ENCODE measurements around the gene ADARB1.

Gene ADARB1

DNA sequence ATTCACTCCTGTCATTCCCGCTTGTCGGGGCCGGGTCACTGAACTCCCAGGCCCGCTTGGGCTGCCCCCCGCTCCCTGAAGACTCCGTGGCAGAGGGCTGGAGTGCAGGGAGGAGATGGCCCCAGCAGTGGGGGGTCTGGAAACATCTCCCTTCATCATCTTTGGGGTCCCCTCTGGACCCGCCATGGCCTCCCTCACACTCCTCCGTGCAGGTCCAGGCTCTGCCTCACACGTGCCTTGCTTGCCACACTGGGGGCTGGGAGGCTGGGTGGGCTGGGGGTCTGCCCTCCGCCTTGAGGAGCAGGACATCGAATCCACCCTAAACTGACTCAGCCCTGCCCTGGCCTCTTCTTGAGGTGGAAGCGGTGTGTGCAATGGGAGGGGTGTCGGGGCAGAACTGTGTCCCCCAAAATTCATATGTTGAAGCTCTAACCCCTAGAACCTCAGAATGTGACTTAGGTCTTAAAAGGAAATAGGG, 178.1 kb downstream of the ADARB1 start:
- no peak for DNase-seq (ENCODE audit: low read depth)

DNA sequence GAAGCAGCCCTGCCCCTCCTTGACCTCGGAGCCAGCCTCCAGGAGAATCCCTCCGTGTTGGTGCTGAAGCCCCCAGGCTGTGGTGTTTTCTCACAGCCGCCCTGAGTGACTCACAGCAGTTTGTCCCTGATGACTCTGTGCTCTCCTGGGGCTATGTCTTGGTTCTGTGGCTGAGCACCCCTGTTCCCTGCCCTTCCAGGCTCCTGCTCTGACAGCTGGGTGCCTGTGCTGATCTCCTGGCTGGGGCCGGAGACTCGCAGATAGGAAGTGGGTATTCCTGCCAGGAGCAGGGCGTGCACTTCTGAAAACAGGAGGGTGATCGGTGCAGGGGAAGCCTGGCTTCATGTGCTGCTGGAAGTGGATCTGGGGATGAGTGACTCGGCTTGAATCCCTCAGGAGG, 178.8 kb downstream of the ADARB1 start:
- DNase-seq (ENCODE audit: low read depth): no peak

DNA sequence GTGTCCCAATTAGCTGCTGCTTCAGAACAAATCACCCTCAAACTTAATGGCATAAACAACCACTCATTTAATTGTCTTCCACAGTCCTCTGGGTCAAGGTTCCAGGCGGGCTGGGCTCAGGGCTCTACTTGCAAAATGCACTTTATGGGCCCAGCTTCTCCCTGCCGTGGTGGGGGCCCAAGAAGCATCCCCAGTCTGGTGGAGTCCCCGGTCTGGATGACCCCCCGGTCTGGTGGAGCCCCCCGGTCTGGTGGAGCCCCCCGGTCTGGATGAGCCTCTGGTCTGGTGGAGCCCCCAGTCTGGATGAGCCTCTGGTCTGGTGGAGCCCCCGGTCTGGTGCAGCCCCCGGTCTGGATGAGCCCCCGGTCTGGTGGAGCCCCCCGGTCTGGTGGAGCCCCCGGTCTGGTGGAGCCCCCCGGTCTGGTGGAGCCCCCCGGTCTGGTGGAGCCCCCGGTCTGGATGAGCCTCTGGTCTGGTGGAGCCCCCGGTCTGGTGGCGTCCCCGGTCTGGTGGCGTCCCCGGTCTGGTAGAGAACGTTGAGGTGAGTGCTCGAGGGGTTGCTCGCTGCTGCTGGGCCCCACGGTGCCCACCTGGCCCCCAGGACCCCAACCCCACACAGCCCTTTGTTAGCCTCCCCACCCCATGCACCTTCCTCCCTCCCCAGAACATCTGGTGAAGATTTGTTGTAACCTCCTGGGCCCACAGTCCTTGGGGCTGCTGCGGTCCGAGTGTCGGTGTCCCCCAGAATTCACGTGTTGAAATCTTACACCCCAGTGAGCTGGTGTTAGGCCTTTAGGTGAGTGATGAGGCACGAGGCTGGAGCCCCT, 179.5 kb downstream of the ADARB1 start:
- DNase-seq (ENCODE audit: low read depth): no peak

DNA sequence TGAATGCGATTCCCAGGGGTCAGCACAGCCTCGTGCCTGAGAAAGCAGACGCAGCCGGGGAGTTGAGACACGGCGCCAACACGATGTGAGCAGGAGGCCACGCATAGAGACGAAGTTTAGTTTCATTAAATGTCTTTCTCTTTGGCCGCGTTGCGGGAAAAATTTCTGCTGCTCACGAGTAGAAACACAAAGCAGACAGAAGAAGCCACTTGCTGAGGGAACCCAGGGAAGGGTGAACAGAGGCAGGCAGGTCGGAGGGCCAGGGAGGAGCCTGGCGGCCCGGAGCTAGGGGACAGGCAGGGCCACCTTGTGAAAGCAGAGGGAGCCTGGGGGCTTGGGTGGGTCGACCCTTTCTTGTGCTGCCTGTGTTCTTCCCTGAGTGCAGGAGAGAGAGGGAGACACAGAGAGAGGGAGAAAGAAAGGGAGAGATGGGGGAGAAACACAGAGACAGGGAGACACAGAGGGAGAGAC, 180.1 kb downstream of the ADARB1 start:
- DNase-seq (ENCODE audit: low read depth): no peak

DNA sequence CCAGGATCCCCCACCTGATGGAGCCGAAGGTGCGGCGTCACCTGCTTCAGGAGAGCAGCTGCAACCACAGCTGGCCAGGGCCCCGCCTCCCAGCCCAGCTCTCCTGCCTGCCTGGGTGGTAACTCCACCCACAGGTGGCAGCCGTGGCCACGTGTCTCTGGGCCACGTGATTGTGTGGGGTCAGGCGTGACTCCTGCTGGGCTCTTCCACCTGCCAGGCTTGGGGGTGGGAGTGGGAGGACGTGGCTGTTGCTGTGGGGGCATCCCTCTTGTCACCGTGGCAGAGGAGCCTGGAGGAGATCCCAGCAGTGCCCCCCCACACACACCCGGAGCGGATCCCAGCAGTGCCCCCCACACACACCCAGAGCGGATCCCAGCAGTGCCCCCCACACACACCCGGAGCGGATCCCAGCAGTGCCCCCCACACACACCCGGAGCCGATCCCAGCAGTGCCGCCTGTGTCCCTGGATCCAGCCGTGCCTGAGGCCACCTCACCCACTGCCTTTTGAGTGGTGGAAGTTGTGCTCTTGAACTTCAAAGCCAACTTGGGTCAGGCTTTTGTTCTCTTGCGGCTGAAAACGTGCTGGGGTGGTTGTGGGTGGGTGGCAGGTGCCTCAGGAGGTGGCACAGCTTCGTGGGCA, 181.1 kb downstream of the ADARB1 start:
- no peak for DNase-seq (ENCODE audit: low read depth)

DNA sequence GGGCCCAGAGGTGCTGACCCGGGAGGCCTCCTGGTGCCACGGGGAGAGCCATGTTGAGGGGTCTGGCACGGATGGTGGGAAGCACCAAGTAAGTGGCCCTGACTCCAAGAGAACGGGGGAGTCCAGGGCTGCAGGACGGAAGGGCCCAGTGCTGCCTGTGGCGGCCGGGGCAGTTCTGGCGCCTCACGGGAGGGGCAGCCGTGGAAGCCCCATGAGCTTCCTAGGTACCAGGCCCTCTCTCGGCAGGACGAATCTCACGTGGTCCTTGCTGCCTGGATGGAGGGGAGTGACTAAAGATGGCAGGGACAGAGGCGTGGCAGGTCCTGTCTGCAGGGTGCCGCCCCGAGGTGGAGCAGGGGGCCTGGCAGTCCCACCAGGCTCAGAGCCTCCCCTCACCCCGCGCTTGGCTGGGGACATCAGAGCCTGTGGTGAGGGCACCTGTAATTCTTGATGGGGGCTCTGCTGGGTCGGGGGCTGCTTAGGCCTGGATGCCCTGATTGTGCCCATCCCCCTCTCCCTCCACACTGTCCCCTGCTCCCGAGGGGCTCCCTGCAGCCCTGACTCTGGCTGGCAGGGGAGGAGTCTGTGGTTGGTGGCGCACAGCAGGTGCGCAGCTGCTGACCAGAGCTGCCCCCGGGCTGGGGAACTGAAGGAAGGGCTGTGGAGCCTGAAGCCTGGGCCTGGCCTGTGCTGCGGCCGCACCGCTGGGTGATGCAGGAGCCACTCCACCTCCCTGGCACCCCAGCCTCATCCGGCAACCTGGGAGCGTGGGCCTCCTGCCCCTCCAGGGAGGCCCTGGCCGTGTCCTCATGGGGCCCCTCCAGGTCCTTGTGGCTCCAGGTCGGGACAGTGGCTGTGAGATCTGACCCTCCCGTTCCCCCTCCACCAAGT, 181.9 kb downstream of the ADARB1 start:
- no peak for DNase-seq (ENCODE audit: low read depth)

DNA sequence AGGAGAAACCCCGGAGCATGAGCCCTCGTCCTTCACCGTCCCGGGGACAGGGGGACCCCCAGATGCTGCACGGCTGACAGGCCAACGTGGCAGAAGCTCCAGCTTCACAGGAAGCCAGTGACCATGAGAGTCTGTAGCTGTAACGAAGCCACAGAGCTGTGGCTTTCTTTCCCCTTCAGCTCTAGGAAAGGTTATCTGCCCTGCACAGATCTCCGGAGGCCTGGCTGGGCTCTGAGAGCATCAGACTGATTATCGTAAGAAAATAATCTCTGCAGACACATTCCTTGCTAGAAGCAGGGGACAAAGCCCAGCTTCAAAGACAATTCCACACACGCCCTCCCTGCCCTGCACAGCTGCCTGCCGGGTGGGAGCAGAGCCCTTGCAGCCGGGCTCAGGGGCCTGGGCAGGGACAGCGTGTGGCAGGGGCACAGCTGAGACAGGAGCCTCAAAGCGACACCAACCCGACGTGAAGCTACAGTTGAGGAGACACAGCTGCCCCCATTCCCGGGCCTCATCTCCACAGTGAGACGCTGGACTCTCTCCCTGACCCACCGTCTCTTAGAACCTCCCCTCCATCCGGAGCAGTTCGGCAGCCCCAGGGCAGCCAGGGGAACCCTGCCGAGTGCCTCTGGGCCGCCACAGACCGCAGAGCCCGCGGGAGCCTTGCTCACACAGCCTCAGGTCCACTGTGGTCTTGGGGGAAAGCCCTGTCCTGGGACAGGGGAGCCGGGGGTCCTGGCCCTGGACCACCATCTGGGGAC, 182.7 kb downstream of the ADARB1 start:
- DNase-seq (ENCODE audit: low read depth): no peak

DNA sequence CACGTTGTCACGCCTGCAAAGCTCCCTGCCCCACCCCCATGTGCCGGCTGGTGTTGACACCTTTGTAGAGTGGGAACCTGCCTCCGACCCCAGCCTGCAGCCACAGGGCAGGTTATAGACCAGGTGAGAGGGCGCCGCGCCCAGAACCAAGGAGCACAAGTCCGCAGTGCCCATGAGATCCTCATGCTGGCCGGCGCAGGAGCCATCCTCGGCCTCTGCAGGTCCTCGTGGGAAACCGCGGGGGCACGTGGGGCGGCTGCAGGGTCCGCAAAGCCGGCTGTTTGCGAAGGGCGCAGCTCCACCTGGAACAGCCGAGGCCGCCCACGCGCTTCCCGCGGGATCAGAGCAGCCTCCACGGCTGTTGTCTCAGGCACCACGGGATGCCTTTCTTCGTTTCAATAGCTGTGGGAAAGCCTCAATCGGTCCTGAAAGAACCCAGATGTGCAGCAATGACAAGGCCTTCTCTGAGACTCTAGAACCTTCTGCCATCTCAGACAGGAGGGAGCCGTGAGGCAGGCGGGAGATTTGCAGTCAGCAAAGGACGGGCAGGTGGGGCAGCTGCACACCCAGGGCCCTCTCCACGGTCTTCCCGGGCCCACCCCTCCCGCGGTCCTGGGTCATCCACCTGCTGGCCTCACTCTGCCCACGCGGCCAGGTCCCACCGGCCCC, 183.4 kb downstream of the ADARB1 start:
- no peak for DNase-seq (ENCODE audit: low read depth)

DNA sequence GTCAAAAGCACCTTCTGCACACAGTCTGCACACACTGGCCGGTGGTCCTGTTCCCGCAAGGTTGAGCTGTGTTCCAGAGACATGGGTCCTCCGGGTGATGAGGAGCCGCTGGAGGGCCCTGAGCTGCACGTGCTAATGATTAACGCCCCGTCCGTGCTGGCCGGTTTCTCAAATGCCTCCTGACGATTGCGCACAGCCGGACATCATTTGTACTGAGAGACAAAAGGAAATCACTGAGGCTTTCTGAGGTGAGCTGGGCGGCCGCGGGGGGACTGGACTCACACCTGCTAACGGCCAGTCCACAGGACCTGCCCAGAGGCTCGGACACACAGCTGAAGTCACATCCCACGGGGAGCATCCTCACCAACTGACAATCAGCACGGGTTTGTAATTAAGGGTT, 184.1 kb downstream of the ADARB1 start:
- DNase-seq (ENCODE audit: low read depth): no peak

DNA sequence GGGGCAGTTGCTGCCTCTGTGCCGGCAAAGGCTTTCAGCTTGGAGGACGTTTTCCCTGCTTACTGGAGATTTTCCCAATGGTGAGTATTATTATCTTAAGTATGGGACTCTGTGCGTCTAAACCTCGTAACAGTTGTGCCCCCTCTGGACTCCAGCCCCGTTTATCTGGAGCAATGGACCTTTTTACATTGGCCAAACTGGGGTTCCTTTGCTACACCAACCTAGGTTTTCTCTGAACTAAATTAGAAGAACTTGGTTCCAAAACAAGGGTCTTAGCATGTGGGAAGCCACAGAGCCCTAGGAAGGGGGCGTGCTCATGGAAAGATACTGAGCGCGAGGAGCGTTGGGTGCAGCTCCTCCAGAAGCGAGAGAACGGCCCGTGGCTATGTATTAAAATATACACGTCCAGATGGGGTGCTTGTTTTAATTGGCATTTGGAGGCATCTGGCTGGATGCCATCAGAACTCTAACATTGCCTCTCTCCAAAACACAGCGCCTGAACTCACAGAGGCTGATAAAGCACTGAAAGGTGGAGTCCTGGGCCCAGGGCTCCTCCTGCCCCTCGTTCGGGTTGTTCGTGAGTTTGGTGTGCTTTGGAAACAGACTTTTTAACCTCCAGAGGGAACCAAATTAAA, 184.9 kb downstream of the ADARB1 start:
- no peak for DNase-seq (ENCODE audit: low read depth)

DNA sequence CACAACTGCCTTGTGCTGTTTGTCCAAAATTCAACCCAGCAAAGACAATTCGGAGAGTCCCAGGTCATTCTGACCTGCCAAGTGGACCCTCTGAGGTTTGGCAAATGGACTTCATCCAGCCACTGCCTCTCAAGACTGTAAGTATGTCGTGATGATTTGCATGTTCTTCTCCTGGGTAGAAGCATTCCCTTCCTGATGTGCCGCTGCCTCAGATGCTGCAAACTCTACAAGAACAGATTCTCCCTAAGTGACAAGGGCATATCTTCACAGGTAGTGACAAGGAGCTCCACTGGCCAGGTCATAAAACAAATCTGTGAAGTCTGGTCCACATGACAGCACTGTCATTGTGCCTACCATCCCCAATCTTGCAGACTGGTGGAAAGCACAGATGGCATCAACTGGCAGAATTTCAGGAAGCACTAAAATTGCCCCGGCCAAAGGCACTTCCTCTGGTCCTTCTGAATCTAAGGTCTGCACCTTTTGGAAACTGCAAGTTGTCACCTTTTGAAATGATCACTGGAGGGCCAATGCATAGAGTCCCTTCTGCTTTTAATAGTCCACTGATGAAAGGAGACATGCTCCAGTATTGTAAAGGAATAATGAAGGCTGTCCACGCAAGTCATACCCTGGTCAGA, 185.9 kb downstream of the ADARB1 start:
- DNase-seq (ENCODE audit: low read depth): no peak

DNA sequence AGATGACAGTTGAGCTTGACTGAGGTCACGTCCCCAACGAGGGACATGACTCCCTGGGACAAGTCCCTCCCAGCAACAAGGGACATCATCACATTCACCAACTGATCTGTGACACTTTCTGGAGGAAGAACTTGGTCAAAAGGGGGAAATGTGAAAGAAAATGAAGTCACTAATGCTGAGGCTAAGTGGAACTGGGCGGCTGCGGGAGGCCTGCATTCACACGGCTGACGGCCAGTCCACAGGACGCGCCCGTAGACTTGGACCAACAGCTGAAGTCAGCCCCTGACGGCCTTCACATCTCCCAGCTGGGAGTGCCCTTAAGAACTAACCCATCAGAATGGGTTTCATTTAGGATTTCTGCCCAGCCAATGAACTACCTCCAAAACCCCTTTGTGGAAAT, 186.7 kb downstream of the ADARB1 start:
- DNase-seq (ENCODE audit: low read depth): no peak

DNA sequence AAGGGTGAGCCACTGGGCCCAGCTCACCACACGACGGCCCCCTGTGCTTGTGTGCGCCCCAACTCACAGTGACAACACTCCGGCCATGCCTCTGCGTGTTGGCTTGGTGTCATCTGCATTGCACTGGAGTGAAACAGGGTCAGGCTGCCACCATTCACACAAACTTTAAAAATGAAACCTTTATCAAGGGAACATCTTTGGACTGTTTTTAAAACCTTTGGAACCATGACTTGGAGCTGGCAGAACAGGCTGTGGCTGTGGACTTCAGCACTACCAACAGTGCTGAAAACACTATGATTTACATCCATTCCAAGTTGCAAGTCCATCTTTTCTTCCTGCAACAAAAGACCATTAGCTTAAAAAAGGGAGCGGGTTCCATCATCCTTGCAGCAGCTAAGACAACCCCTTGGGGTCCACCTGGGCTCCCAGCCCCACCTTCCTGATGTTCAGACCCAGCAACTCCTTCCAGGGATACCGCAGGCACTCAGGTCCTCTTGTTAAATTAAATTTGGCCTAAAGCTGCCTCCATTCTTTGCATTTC, 187.7 kb downstream of the ADARB1 start:
- no peak for DNase-seq (ENCODE audit: low read depth)

DNA sequence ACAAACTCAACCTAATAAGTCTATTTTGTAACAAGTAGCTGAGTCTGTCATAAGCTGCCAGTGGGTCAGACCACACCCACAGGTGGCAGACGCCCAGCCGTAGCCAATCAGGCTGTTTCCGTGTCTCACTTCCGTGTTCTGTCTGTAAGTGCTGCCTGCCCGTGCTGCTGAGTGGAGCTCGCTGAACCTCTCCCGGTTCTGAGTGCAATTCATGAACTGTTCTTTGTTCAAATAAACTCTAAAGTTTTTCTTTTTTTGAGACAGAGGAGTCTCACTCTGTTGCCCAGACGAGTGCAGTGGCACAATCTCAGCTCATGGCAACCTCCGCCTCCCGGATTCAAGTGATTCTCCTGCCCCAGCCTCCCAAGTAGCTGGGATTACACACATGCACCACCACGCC, 188.2 kb downstream of the ADARB1 start:
- DNase-seq (ENCODE audit: low read depth): no peak

DNA sequence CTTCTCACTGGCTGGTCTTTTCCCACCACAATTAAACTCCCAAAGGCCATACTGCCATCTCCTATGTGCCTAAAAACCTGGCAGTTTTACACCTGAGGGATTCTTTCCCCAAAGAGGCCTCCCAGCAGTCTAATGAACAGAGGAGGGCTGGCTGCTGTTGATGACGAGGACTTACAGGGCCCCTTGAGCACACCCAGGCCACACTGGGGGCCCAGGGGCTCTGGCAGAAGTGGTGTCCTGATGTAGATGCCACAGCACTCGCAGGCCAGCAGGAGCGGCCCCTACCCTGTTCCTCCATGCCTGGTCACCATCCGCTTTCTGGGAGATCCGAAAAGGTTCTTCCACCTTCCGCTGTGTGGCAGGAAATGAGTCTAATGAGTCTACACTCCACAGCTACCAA, 189.2 kb downstream of the ADARB1 start:
- DNase-seq (ENCODE audit: low read depth): no peak

DNA sequence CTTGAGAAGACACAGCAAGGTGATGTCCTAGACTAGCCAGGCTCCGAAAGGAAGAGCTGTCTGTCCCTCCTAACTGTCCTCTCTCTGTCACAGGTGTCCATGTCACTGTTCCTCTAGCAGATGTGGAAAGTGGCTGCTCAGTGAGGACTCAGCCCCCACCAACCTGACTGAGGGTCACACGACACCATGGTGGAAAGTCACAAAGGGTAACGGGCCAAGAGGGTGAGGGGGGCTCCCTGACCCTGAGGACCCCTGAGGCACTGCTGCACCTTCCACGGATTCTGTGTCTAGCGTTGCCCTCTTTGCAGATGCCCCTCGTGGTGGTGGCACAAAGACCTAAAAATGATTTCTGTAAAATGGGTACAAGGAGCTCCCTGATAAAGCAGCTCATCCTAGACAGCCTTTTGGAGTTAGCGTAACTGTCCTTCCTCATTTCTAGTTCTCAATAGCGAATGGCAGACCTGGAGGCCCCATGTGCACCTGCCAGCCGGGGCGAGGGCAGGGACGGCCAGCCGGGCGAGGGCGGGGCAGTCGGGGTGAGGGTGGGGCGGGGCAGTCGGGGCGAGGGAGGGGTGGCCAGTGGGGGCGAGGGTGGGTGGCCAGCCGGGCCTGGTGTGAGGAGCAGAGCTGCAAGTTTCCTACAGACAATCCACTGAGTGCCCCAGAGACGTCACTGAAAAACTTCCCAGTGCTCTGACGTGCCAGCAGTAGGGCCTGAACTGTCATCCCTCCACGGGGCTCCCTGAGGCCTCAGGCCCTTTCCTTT, 189.9 kb downstream of the ADARB1 start:
- no peak for DNase-seq (ENCODE audit: low read depth)

DNA sequence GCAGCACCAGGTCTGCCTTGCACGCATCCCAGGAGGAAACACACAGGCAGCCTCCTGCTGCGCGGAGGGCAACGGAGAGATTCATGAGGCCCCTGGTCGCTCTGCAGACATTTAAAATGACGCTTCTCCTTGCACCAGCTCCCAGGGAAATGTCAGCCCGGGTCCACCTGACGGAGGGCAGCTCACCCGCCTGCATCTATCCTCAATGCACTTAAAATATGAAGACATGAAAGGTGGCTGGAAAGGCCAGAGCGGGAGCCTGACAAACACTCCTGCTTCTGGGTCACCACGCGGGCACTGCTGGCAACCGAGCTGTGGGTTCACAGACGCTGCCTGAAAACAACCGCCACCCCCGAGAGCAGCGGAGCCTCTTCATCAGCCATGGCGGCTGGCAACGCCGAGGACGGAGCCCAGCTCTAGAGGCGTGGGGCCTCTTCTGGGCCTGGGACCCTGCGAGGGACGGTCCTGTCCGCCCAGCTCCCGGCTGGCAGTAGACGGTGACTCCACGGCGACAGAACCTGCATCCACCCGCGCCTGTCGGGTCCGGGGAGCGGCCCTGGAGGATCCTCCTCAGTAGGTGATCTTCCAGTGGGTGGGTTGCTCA, 190.6 kb downstream of the ADARB1 start:
- no peak for DNase-seq (ENCODE audit: low read depth)

DNA sequence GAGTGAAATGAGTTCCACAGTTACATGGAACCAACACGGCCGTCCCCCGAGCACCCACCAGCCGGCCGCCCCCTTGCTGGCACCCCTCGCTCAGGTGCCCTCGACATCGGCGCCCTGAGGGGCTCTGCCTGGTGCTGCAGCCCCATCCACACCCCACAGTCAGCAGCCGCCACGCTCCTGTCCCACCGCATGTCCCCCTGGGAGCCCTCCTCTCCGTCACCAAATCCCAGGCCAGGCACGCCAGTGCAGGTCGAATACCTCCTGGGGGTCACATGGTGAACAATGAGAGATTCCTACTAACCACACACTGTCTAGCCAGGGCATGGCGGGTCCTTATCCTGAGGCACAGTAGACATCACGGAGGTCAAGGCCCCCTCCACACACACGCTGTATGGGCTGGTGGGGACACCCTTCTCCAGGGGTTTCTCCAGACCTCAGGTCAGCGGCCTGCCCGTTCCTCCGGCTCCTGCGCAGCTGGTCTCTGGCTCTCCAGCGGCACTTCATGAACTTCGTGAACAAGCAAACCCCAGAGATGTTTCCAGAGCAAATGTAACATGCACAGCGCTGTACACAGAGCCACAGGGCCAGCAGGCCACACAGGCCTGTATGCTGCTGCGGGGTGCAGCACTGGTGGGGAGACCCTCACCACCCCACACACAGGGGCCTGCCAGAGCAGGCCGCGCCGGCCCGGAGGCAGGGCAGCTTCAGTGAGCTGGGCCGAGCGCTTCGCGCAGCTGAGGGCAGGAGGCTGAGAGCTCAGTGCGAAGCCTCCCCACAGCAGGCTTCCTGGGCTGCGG, 191.5 kb downstream of the ADARB1 start:
- no peak for DNase-seq (ENCODE audit: low read depth)
